ENCODE results near the gene ATG3. TPM values are rescaled to one million over a fixed set of nuclear protein-coding genes. Genes with fewer than 3 reads are reported as not detected.
"Not testable (repeated sequence)": the region's sequence is repeated elsewhere in the genome, so short reads cannot be mapped to it uniquely, and the experiment has no call there.

ATG3 gene
- total RNA-seq, 4 donors from 2014 or later = 41.7 to 55.1 (median 44.3) TPM

DNA sequence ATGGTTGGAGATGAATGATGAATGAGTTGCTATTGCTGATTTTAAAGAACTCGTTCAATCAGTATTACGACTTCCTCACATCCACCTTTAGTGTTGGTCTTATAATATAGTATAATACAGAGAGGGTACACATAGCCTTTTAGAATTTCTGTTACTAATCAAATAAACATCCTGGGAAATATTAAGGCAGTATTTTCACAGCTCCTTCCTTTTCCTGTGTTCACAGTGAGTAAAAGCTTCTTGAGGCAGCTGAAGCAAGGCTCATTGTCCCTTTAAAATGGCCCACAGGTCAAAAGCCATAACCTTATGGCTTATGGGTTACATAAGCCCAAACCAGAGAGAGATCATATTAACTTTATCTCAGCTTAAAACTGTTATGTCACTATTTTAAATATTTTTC is 61.1 kb downstream of the ATG3 start:
- TF ChIP-seq EP300 (IDR thresholded peaks at IDR 0.05) (no peak), POLR2AphosphoS5 (IDR thresholded peaks at IDR 0.05) (no peak), POLR2A (IDR thresholded peaks at IDR 0.05) (no peak)
- TF ChIP-seq, protein P1, sequence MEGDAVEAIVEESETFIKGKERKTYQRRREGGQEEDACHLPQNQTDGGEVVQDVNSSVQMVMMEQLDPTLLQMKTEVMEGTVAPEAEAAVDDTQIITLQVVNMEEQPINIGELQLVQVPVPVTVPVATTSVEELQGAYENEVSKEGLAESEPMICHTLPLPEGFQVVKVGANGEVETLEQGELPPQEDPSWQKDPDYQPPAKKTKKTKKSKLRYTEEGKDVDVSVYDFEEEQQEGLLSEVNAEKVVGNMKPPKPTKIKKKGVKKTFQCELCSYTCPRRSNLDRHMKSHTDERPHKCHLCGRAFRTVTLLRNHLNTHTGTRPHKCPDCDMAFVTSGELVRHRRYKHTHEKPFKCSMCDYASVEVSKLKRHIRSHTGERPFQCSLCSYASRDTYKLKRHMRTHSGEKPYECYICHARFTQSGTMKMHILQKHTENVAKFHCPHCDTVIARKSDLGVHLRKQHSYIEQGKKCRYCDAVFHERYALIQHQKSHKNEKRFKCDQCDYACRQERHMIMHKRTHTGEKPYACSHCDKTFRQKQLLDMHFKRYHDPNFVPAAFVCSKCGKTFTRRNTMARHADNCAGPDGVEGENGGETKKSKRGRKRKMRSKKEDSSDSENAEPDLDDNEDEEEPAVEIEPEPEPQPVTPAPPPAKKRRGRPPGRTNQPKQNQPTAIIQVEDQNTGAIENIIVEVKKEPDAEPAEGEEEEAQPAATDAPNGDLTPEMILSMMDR (IDR thresholded peaks at IDR 0.05) = no peak
- 86 to 88% methylated on average over 2 of the region's 2 CpGs for WGBS, 2 donors (ENCODE audit: low coverage in 1 of 2)
- ATAC-seq = no peak

GRCh38 chr3:112498914-112499711 is 62.6 kb downstream of the ATG3 start, which contains the start of gene BTLA:
TSS of gene BTLA (minus strand) at chr3:112499472. CDS start at chr3:112499358, 114 bp downstream.
- TF ChIP-seq, protein P1 (IDR thresholded peaks at IDR 0.05) = no peak
- Histone ChIP-seq H3K36me3 (no peaks in the 10 kb centered on the region), H3K4me1 (no peaks in the 10 kb centered on the region), H3K27me3 (no peaks in the 10 kb centered on the region), H3K27ac (no peak within 1 kb of the TSS), H3K9me3 (no peaks in the 10 kb centered on the region), H3K4me3 (no peak within 1 kb of the TSS)
- ATAC-seq = no peak
- WGBS, 2 donors (ENCODE audit: low coverage in 1 of 2) = 76 to 84% methylated on average over 10 to 12 of the region's 12 CpGs

More for the DNA sequence above, 61.1 kb downstream of the ATG3 start:
- no peak overlapping the region for H3K4me3 ChIP-seq
- no peaks in the 10 kb centered on the region for H3K36me3 ChIP-seq
- H3K27me3 ChIP-seq = no peaks in the 10 kb centered on the region
- H3K9me3 ChIP-seq = no peaks in the 10 kb centered on the region
- no peaks in the 10 kb centered on the region for H3K4me1 ChIP-seq
- no peak overlapping the region for H3K27ac ChIP-seq

GRCh38 chr3:112497897-112498548 is 63.7 kb downstream of the ATG3 start:
- H3K36me3 ChIP-seq = no peaks in the 10 kb centered on the region
- no peaks in the 10 kb centered on the region for H3K4me1 ChIP-seq
- no peaks in the 10 kb centered on the region for H3K9me3 ChIP-seq
- no peak for ATAC-seq
- no peak overlapping the region for H3K27ac ChIP-seq
- no peaks in the 10 kb centered on the region for H3K27me3 ChIP-seq
- no peak overlapping the region for H3K4me3 ChIP-seq
- 81 to 92% methylated on average over 3 to 11 of the region's 11 CpGs for WGBS, 2 donors (ENCODE audit: low coverage in 1 of 2)
- no peak for TF ChIP-seq EP300 (IDR thresholded peaks at IDR 0.05)
- no peak for TF ChIP-seq POLR2A (IDR thresholded peaks at IDR 0.05)
- TF ChIP-seq, protein P1 (IDR thresholded peaks at IDR 0.05) = no peak
- TF ChIP-seq POLR2AphosphoS5 (IDR thresholded peaks at IDR 0.05) = no peak

- Histone ChIP-seq H3K36me3 (no peaks in the 10 kb centered on the region), H3K27ac (no peak overlapping the region), H3K4me1 (no peaks in the 10 kb centered on the region), H3K4me3 (no peak overlapping the region), H3K27me3 (no peaks in the 10 kb centered on the region), H3K9me3 (no peaks in the 10 kb centered on the region)
- TF ChIP-seq POLR2A (IDR thresholded peaks at IDR 0.05) (no peak), EP300 (IDR thresholded peaks at IDR 0.05) (no peak)
- TF ChIP-seq, protein P1 (IDR thresholded peaks at IDR 0.05) = no peak
- no peak for ATAC-seq
- 84 to 94% methylated on average over 5 of the region's 5 CpGs for WGBS, 2 donors (ENCODE audit: low coverage in 1 of 2)
Observed at GRCh38 chr3:112496366-112497067, 65.2 kb downstream of the ATG3 start.

- H3K36me3 ChIP-seq, H3K4me1 ChIP-seq, H3K27me3 ChIP-seq, ATAC-seq, H3K27ac ChIP-seq, H3K9me3 ChIP-seq, H3K4me3 ChIP-seq: not testable (repeated sequence)
- 100% methylated on average over 3 of the region's 3 CpGs for WGBS, 2 donors (ENCODE audit: low coverage in 1 of 2)
Observed at GRCh38 chr3:112494448-112494767, 67.4 kb downstream of the ATG3 start.

Measured in gastroesophageal sphincter (tissue), 4 donors.